GM12891 (cell line): Measurements from ENCODE around the gene GLRX5.

Experiments used
- POLR2A ChIP-seq: IDR thresholded peaks from 2 replicates; pipeline ENCODE4 v1.6.1; 2011; ENCODE audit warnings: low read depth, low read length, control low read depth
- POLR2AphosphoS5 ChIP-seq: IDR thresholded peaks from 2 replicates; pipeline ENCODE4 v1.6.1; 2011; ENCODE audit warnings: low read depth, low read length, control low read depth
- POU2F2 ChIP-seq: IDR thresholded peaks from 2 replicates; pipeline ENCODE4 v1.6.1; 2011; ENCODE audit warnings: low read depth, mild to moderate bottlenecking, control low read depth, low read length, moderate library complexity
- SPI1 ChIP-seq: IDR thresholded peaks from 2 replicates; pipeline ENCODE4 v1.6.1; 2011; ENCODE audit warnings: low read depth, low read length, control low read depth
- TAF1 ChIP-seq: IDR thresholded peaks from 2 replicates; pipeline ENCODE4 v1.6.1; 2011; ENCODE audit warnings: low read depth, low read length, control low read depth

GRCh38 chr14:95555053-95555452, 20.2 kb downstream of the GLRX5 start:
- no peak for TF ChIP-seq POLR2A
- no peak for TF ChIP-seq POLR2AphosphoS5
- no peak for TF ChIP-seq TAF1
- no peak for TF ChIP-seq SPI1
- TF ChIP-seq POU2F2, result no peak
